ENCODE measurements around the gene LRRC8B.
A peak's percentile ranks its signal among the peaks of the same experiment; 100 is the strongest.
"Not testable (repeated sequence)": the region's sequence is repeated elsewhere in the genome, so short reads cannot be mapped to it uniquely, and the experiment has no call there.

Gene LRRC8B

GRCh38 chr1:89525169-89525855 is 683 bp downstream of the LRRC8B start:
- DNase-seq (ENCODE audit: low read depth in 2 of 2): no peak

GRCh38 chr1:89527256-89527655 is 2.6 kb downstream of the LRRC8B start:
- DNase-seq (ENCODE audit: low read depth in 2 of 2): no peak

DNA sequence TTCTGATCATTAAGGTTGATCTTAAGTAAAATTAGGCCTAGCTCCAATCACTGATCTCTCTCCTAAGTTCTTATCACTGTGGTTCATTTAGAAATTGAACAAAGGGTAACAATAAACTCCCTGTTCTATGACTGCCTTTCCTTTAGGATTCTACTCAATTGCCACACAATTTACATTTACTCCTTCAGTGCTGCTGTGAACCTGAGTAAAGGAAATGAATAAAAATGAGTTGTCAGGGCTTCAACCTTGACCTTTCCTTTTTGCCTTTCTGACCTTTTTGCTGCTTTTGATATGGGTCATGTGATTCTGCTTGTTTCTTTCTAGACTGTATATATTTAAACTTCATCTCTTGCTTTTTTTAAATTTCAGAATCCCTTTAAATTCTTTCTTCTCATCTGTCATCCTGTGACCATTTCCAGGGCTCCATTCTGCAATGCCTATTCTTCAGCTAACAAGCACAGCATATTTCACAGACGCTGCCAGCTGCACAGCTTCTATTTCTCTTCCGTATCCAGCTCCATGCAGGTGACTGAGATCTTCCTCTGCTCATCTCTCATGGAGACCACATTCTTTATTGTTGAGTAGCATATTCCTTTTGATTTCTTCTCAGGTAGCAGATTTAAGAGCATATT is 3.2 kb downstream of the LRRC8B start:
- DNase-seq (ENCODE audit: low read depth in 2 of 2): no peak

DNA sequence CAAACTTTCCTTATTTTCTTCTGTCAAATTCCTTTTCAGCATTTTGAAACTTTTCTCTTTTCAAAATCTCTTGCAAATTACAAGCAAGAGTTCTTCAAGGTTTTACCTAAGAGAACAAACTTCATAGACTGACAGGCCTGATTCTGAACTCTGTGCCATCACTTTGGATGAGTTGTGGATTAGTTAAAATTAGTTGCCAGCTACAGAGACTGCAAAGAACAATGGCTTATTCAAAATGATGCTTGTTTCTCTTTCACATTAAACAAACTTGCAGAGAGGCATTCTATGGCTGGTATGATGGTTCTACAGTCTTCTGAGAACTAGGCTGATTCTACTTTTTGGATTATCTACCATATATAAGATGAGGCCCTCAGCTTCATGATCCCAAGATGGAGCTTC is 3.8 kb downstream of the LRRC8B start:
- DNase-seq (ENCODE audit: low read depth in 2 of 2): no peak

DNA sequence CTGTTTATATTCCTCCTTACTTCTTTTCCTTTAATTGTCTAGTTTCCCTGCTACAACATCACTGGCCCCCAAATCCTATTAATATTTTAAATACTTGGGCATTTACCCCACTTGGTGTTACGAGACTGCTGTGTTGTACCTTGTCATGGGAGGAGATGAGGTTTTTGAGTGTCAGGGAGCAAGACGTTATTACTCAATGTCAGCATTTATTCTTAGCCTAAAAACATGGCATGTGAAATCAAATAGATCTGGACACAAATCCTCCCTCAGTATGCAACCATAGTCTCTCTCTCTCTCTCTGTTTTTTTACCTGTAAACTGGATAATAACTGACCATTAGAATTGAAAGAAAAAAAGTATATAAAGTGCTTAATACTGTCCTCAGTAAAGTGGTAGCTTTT is 4.6 kb downstream of the LRRC8B start:
- DNase-seq (ENCODE audit: low read depth in 2 of 2): no peak

DNA sequence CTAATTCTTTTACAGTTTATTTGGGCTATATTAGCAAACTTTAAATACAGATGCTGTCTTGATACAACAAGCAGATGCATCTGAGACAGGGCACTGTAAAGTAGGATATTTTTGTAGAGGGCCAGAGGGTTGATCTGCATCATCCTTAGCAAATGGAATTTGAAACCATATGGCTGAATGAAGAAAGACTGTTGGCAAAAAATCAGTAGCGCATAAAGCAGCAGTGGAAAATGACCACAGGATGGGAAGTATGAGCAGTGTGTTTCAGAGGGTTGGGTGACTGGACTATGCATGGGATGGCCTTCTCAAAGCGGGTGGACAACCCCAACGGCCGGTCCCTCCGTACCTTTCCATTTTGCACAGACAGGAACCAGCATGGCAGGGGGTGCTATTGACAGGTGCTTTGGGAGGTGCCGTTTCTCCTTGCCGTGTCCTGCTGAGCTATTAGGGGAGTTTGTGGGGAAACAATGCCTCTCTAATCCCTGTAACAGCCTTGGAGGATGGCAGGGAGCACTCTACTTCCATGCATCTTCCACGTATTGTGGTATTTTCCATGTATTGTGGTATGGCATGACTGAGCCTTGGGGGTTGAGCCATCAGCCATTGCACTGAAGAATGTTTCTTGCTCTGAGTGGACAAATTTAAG is 5.9 kb downstream of the LRRC8B start:
- DNase-seq (ENCODE audit: low read depth in 2 of 2): no peak

DNA sequence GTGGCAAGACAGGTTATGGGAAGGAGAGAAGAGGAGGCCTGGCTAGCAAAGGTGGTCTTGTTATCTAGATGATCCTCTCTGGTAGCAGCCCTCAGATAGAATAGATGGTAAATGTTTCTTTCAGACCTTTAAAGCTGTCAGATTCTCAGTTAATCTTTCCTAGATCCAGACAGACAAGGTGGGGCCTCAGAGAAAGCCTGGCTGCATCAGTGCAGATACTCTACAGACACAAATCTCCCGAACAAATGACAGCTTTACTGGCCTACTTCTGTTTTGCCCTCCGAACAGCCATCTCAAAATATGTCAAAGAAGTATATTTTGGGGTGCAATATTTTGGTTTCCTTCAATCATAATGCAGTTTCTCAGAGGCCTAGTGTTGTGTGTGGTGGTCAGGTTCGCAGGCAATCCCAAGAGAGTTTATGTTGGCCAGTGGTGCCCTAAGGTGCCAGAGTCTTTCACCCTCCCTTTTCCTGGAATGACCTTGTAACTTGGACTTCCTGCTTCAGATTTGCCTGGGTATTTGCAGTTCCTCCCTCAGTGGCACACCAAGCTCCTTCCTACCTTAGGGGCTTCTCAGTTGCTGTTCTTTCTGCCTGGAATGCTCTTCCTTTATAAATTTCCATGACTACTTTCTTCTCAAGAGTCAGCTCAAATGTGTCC is 7.0 kb downstream of the LRRC8B start:
- no peak for DNase-seq (ENCODE audit: low read depth in 2 of 2)

- no peak for DNase-seq (ENCODE audit: low read depth in 2 of 2)
Observed at GRCh38 chr1:89532228-89532627, 7.6 kb downstream of the LRRC8B start.

GRCh38 chr1:89532866-89533265 is 8.2 kb downstream of the LRRC8B start:
- no peak for DNase-seq (ENCODE audit: low read depth in 2 of 2)

DNA sequence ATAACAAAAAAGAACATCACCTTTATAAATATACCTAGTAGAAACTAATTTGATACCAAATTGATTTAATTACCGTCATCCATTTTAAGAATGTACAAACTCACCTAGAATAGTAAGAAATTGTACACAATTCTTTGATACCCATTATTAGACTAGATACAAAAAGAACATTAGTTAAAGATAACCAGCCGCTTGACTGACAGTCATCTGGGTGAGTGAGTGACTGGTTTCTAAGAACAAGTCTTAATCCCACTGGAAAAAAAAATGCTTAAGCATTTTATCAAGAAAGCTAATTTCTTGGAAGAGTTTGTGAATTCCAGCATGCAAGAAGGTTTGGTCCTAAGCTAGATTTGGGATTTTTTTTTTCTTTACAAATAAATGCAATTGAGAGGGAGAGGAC is 10.9 kb downstream of the LRRC8B start:
- DNase-seq (ENCODE audit: low read depth in 2 of 2): no peak

- no peak for DNase-seq (ENCODE audit: low read depth in 2 of 2)
Observed at GRCh38 chr1:89536555-89537341, 12.1 kb downstream of the LRRC8B start.

- no peak for DNase-seq (ENCODE audit: low read depth in 2 of 2)
Observed at GRCh38 chr1:89538361-89538760, 13.7 kb downstream of the LRRC8B start.

GRCh38 chr1:89539128-89539527 is 14.5 kb downstream of the LRRC8B start:
- DNase-seq (ENCODE audit: low read depth in 2 of 2): no peak

DNA sequence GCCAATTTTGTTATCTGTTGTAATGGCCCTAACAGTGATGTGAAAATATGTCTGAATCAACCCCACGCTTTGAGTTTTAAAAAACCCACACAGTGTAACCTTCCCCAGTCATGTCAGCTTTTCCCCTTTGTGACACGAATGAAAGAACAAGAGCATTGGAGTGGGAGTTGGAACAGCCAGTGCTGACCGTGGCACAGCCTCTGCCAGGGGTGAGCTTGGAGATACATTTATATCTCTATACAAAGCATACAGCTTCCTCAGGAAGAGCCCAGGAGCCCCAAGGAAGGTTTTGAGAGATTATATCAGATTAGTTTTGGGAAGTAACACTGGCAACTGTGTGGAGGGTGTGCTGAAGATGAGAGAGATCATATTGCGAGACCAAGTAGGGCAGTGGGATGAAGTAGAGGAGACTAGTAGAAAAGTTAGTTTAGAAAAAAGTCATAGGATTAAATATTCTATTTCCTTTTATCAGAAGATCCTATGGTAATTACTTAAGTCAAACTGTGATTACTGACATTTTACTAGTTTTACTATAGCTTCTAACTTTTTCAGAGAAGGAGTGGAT is 15.9 kb downstream of the LRRC8B start:
- DNase-seq (ENCODE audit: low read depth in 2 of 2): no peak

- no peak for DNase-seq (ENCODE audit: low read depth in 2 of 2)
Observed at GRCh38 chr1:89542345-89542744, 17.7 kb downstream of the LRRC8B start.

GRCh38 chr1:89543632-89544031 is 19.0 kb downstream of the LRRC8B start:
- not testable (repeated sequence) for DNase-seq (ENCODE audit: low read depth in 2 of 2)

GRCh38 chr1:89545264-89546038 is 20.8 kb downstream of the LRRC8B start:
- DNase-seq (ENCODE audit: low read depth in 2 of 2): peak in 1 of 2 donors; percentile 46

- DNase-seq (ENCODE audit: low read depth in 2 of 2): no peak
Observed at GRCh38 chr1:89546082-89546889, 21.7 kb downstream of the LRRC8B start.

DNA sequence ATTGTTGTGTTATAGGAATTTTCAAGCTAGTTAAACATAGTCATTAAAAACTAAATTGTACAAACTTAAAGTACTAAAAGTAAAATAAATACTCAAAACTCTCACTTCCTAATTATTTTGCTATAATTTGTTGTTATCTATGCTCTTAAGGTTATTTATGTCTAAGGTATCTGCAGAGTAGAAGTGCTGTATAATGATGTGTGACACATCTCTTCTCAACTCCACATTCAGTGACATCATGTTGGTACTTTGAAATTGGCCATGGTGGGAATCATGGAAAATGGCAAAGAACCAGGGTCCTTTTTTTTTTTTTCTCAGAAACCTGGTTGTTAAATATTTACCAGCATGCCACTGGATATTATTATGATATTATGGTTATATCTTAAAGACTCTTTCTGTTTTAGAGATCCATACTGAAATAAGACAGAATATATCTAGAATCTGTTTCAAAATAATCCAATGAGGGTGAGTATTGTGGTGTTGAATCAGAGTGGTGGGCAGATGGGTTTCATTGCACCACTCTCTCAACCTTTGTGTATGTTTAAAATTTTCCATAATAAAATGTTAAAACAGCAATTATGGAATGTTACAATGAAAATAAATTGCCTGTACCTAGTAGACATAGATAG is 22.4 kb downstream of the LRRC8B start:
- DNase-seq (ENCODE audit: low read depth in 2 of 2): no peak

Measured in activated CD4-positive, alpha-beta T cell treated with anti-CD3 and anti-CD28 coated beads for 24 hours (primary cell).